GM12801 (cell line): ENCODE results near the gene GRID2IP.

Experiments
- CTCF ChIP-seq: IDR thresholded peaks from one replicate; pipeline ENCODE4 v1.5.1; 2011; ENCODE audit warnings: control low read depth; ENCODE audit not compliant: insufficient read length; ENCODE audit errors: extremely low read depth

Gene GRID2IP

GRCh38 chr7:6508539-6508938 is 42.7 kb downstream of the GRID2IP start:
- TF ChIP-seq CTCF: no peak

GRCh38 chr7:6507906-6508305 is 43.4 kb downstream of the GRID2IP start:
- TF ChIP-seq CTCF: no peak

GRCh38 chr7:6505685-6506559 is 45.3 kb downstream of the GRID2IP start:
- no peak for TF ChIP-seq CTCF

GRCh38 chr7:6504996-6505395 is 46.3 kb downstream of the GRID2IP start:
- TF ChIP-seq CTCF: no peak

- no peak for TF ChIP-seq CTCF
Observed at GRCh38 chr7:6502886-6503285, 48.4 kb downstream of the GRID2IP start.

- TF ChIP-seq CTCF: no peak
Observed at GRCh38 chr7:6501586-6502564, 49.4 kb downstream of the GRID2IP start.

GRCh38 chr7:6500691-6501090 is 50.6 kb downstream of the GRID2IP start:
- no peak for TF ChIP-seq CTCF
